H9 (cell line): Measurements from ENCODE around the gene MGLL. TPM values are rescaled to one million over a fixed set of nuclear protein-coding genes. Genes with fewer than 3 reads are reported as not detected.

Experiments used
- DNase-seq: peaks from one replicate; pipeline ENCODE4 v3.0.0-alpha.2; 2017
- H2AFZ ChIP-seq: one replicate; pipeline ENCODE4 v1.6.1; 2013; ENCODE audit warnings: mild to moderate bottlenecking, low read length, control low read depth, moderate library complexity
- H2AK5ac ChIP-seq: 2 replicates; pipeline ENCODE4 v1.6.1; 2013; ENCODE audit warnings: low read length, control low read depth, mixed read lengths; ENCODE audit not compliant: insufficient read length
- H2BK120ac ChIP-seq: one replicate; pipeline ENCODE4 v1.6.1; 2013; ENCODE audit warnings: low read depth, mild to moderate bottlenecking, low read length, control low read depth, inconsistent platforms; ENCODE audit not compliant: poor library complexity, severe bottlenecking
- H2BK12ac ChIP-seq: 2 replicates; pipeline ENCODE4 v1.6.1; 2013; ENCODE audit warnings: low read length, control low read depth, mixed read lengths, low read depth; ENCODE audit not compliant: insufficient read length
- H2BK15ac ChIP-seq: 2 replicates; pipeline ENCODE4 v1.6.1; 2013; ENCODE audit warnings: low read depth, low read length, control low read depth
- H2BK20ac ChIP-seq: one replicate; pipeline ENCODE4 v1.6.1; 2013; ENCODE audit warnings: low read depth, mild to moderate bottlenecking, low read length, control low read depth, inconsistent platforms; ENCODE audit not compliant: poor library complexity, severe bottlenecking
- H2BK5ac ChIP-seq: 2 replicates; pipeline ENCODE4 v1.6.1; 2013; ENCODE audit warnings: low read length, control low read depth, mixed read lengths; ENCODE audit not compliant: insufficient read length
- H3K14ac ChIP-seq: 2 replicates; pipeline ENCODE4 v1.6.1; 2013; ENCODE audit warnings: low read length, control low read depth; ENCODE audit not compliant: insufficient read depth
- H3K18ac ChIP-seq: 2 replicates; pipeline ENCODE4 v1.6.1; 2013; ENCODE audit warnings: low read depth, mild to moderate bottlenecking, mixed read lengths, low read length, control low read depth; ENCODE audit not compliant: insufficient read length
- H3K23ac ChIP-seq: 2 replicates; pipeline ENCODE4 v1.6.1; 2013; ENCODE audit warnings: low read length, control low read depth, mixed read lengths, low read depth; ENCODE audit not compliant: insufficient read length
- H3K23me2 ChIP-seq: 2 replicates; pipeline ENCODE4 v1.6.1; 2013; ENCODE audit warnings: low read depth, mild to moderate bottlenecking, mixed read lengths, low read length, control low read depth; ENCODE audit not compliant: insufficient read length, poor library complexity, severe bottlenecking
- H3K27ac ChIP-seq: 2 replicates; pipeline ENCODE4 v1.5.1; 2013; ENCODE audit warnings: low read length, control low read depth, mixed read lengths, low read depth; ENCODE audit not compliant: insufficient read length
- H3K27me3 ChIP-seq: 2 replicates; pipeline ENCODE4 v1.6.1; 2013; ENCODE audit warnings: low read length, control low read depth, inconsistent platforms; ENCODE audit not compliant: insufficient read depth
- H3K4ac ChIP-seq: 2 replicates; pipeline ENCODE4 v1.6.1; 2013; ENCODE audit warnings: low read depth, mild to moderate bottlenecking, control low read depth, inconsistent platforms, low read length, moderate library complexity
- H3K4me1 ChIP-seq: 2 replicates; pipeline ENCODE4 v1.6.1; 2013; ENCODE audit warnings: low read length, control low read depth, inconsistent platforms; ENCODE audit not compliant: insufficient read depth
- H3K4me2 ChIP-seq: 2 replicates; pipeline ENCODE4 v1.6.1; 2013; ENCODE audit warnings: low read length, control low read depth, mixed read lengths; ENCODE audit not compliant: insufficient read length, insufficient read depth
- H3K56ac ChIP-seq: 2 replicates; pipeline ENCODE4 v1.6.1; 2013; ENCODE audit warnings: low read depth, mild to moderate bottlenecking, mixed read lengths, low read length, control low read depth; ENCODE audit not compliant: insufficient read length
- H3K79me1 ChIP-seq: 2 replicates; pipeline ENCODE4 v1.6.1; 2013; ENCODE audit warnings: low read depth, mild to moderate bottlenecking, moderate library complexity, low read length, control low read depth, inconsistent platforms; ENCODE audit not compliant: insufficient read depth, poor library complexity, severe bottlenecking
- H3K79me2 ChIP-seq: 2 replicates; pipeline ENCODE4 v1.6.1; 2013; ENCODE audit warnings: low read length, control low read depth, inconsistent platforms; ENCODE audit not compliant: insufficient read depth
- H3K9ac ChIP-seq: 2 replicates; pipeline ENCODE4 v1.6.1; 2013; ENCODE audit warnings: low read length, control low read depth, mixed read lengths; ENCODE audit not compliant: insufficient read length; ENCODE audit errors: extremely low read depth
- H3K9me3 ChIP-seq: one replicate; pipeline ENCODE4 v1.6.1; 2013; ENCODE audit warnings: low read depth, low read length, inconsistent platforms; ENCODE audit not compliant: control insufficient read depth
- H3T11ph ChIP-seq: one replicate; pipeline ENCODE4 v1.6.1; 2013; ENCODE audit warnings: mild to moderate bottlenecking, low read length, control low read depth, inconsistent platforms
- H4K20me1 ChIP-seq: one replicate; pipeline ENCODE4 v1.6.1; 2013; ENCODE audit not compliant: control insufficient read depth, insufficient read length, insufficient read depth
- H4K5ac ChIP-seq: 2 replicates; pipeline ENCODE4 v1.6.1; 2013; ENCODE audit warnings: low read depth, mild to moderate bottlenecking, mixed read lengths, low read length, control low read depth; ENCODE audit not compliant: insufficient read length
- H4K8ac ChIP-seq: replicated peaks from 2 replicates; pipeline ENCODE4 v1.6.1; 2013; ENCODE audit warnings: low read length, control low read depth, mixed read lengths, low read depth; ENCODE audit not compliant: insufficient read length
- H4K91ac ChIP-seq: 2 replicates; pipeline ENCODE4 v1.6.1; 2013; ENCODE audit warnings: low read depth, mild to moderate bottlenecking, moderate library complexity, mixed read lengths, low read length, control low read depth; ENCODE audit not compliant: insufficient read length
- H3K27ac Mint-ChIP-seq, 3 experiments: 2 replicates in 2 of 3; 3 replicates in 1 of 3; pipeline ENCODE4 v1.8.0; 2020 to 2021; ENCODE audit warnings: mixed read lengths in 3 of 3, mild to moderate bottlenecking in 1 of 3, moderate library complexity in 1 of 3
- H3K27me3 Mint-ChIP-seq: 2 replicates; pipeline ENCODE4 v1.8.0; 2021; ENCODE audit warnings: low read depth, mild to moderate bottlenecking, moderate library complexity, mixed read lengths
- H3K36me3 Mint-ChIP-seq, 3 experiments: 2 replicates in 2 of 3; 3 replicates in 1 of 3; pipeline ENCODE4 v1.8.0; 2020 to 2021; ENCODE audit warnings: low read depth in 3 of 3, mixed read lengths in 3 of 3; ENCODE audit not compliant: insufficient read depth in 1 of 3
- H3K4me1 Mint-ChIP-seq, 2 experiments: 2 replicates each; pipeline ENCODE4 v1.8.0; 2020; ENCODE audit warnings: mixed read lengths in 2 of 2
- H3K4me3 Mint-ChIP-seq, 2 experiments: 2 replicates in 1 of 2; 3 replicates in 1 of 2; pipeline ENCODE4 v1.8.0; 2020 to 2021; ENCODE audit warnings: mild to moderate bottlenecking in 2 of 2, mixed read lengths in 2 of 2, moderate library complexity in 1 of 2
- H3K9me3 Mint-ChIP-seq, 2 experiments: 2 replicates in 1 of 2; 3 replicates in 1 of 2; pipeline ENCODE4 v1.8.0; 2020; ENCODE audit warnings: mild to moderate bottlenecking in 2 of 2, mixed read lengths in 2 of 2, moderate library complexity in 1 of 2
- CTCF ChIP-seq: fragments of 200-600 bp; sonication (generic); conservative IDR thresholded peaks from 3 replicates; pipeline ENCODE4 v1.8.0; 2021; ENCODE audit warnings: antibody characterized with exemption, mild to moderate bottlenecking
- WGBS: extraction: QIAGEN DNeasy Blood & Tissue Kit; methylation state at CpG from one replicate; pipeline ENCODE4 v1.1.7; 2013; ENCODE audit warnings: missing lambda C conversion rate, low lambda C conversion rate, mixed read lengths; ENCODE audit not compliant: insufficient read length; ENCODE audit errors: extremely low coverage; 5-methylcytosine and 5-hydroxymethylcytosine counted together
- total RNA-seq: library from RNA; stranded (reverse); gene quantifications from 2 replicates; pipeline ENCODE4 v1.2.1, GENCODE V29; 2021

MGLL gene
- total RNA-seq, 1 experiment from 2014 or later = 0.11 TPM

- Histone ChIP-seq H3K23me2 (no peaks in the 10 kb centered on the region), H3K4me2 (no peak overlapping the region), H3K56ac (no peak overlapping the region), H3K4ac (no peak overlapping the region), H4K5ac (no peak overlapping the region), H2BK15ac (no peak overlapping the region), H2BK5ac (no peak overlapping the region), H3K18ac (no peak overlapping the region), H4K8ac (no peak overlapping the region), H3K23ac (no peak overlapping the region), H4K91ac (no peak overlapping the region), H2BK120ac (no peak overlapping the region), H3K79me1 (no peaks in the 10 kb centered on the region), H4K20me1 (no peaks in the 10 kb centered on the region), H3K9me3 (no peaks in the 10 kb centered on the region), H2BK20ac (no peak overlapping the region), H3K27ac (no peak overlapping the region), H2AFZ (no peak overlapping the region), H3K79me2 (no peaks in the 10 kb centered on the region), H3K4me1 (peaks cover 2% of the 10 kb centered on the region; the same call in 1 of the 2 replicates), H3K27me3 (no peaks in the 10 kb centered on the region), H2BK12ac (no peak overlapping the region), H2AK5ac (no peak overlapping the region), H3K14ac (no peak overlapping the region), H3K9ac (no peak overlapping the region), H3T11ph (no peak overlapping the region)
- Mint-ChIP-seq H3K36me3 (peaks cover 5 to 11% (median 10%) of the 10 kb centered on the region in 3 experiments; a peak in 4 of 7 replicates), H3K27me3 (no peaks in the 10 kb centered on the region), H3K9me3 (no peaks in the 10 kb centered on the region), H3K4me1 (peaks cover 10 to 13% of the 10 kb centered on the region in 2 experiments), H3K4me3 (no peak overlapping the region), H3K27ac (no peak overlapping the region)
- DNase-seq = no peak
- TF ChIP-seq CTCF = no peak
- WGBS = no CpG with 5 or more reads among the region's 3 CpGs
Observed at GRCh38 chr3:127640042-127640355, 182.3 kb downstream of the MGLL start.
